ENCODE results near the gene APOO. TPM values are rescaled to one million over a fixed set of nuclear protein-coding genes. Genes with fewer than 3 reads are reported as not detected.

APOO gene
- total and polyA plus RNA-seq, 2 experiments from 2014 or later = 32.8 to 72.4 TPM

GRCh38 chrX:23954396-23954795 lies 46.7 kb upstream of the APOO start:
- H3K36me3 Mint-ChIP-seq (ENCODE audit: low read depth) = no peaks in the 10 kb centered on the region; the same call in 2 of the 3 replicates
- TF ChIP-seq ZNF462 (CRISPR knock-in tag; IDR thresholded peaks at IDR 0.05) = no peak
- TF ChIP-seq ETS1 (IDR thresholded peaks at IDR 0.05) = no peak
- no peak for TF ChIP-seq STAT1 (IDR thresholded peaks at IDR 0.05; ENCODE audit: unreplicated experiment)
- TF ChIP-seq CREB1 (CRISPR knock-in tag; IDR thresholded peaks at IDR 0.05; ENCODE audit: low read depth) = no peak
- TF ChIP-seq NANOG (IDR thresholded peaks at IDR 0.05; ENCODE audit: borderline replicate concordance) = no peak
- TF ChIP-seq CTCF (conservative IDR thresholded peaks at IDR 0.05; ENCODE audit: low read depth in 2 of 2) = no peak
- no peak for TF ChIP-seq ZNF114 (CRISPR knock-in tag; IDR thresholded peaks at IDR 0.05)
- no peak for TF ChIP-seq EZH2 (IDR thresholded peaks at IDR 0.05; ENCODE audit: low read depth, unreplicated experiment)
- no peak for TF ChIP-seq ZNF331 (CRISPR knock-in tag; IDR thresholded peaks at IDR 0.05; ENCODE audit: low read depth)
- no peak for TF ChIP-seq EZH2phosphoT487 (IDR thresholded peaks at IDR 0.05; ENCODE audit: unreplicated experiment)
- no peak for TF ChIP-seq JUNB (IDR thresholded peaks at IDR 0.05; ENCODE audit: unreplicated experiment)
- no peak for TF ChIP-seq POLR2AphosphoS5 (IDR thresholded peaks at IDR 0.05; ENCODE audit: low read depth)
- no peak for TF ChIP-seq REST (IDR thresholded peaks at IDR 0.05; ENCODE audit: unreplicated experiment)
- Histone ChIP-seq H3K9me2 (ENCODE audit: insufficient read depth) (no peaks in the 10 kb centered on the region), H3K4me3 (no peak overlapping the region), H4K20me1 (replicated peaks; ENCODE audit: insufficient read depth) (no peaks in the 10 kb centered on the region), H3K27ac (ENCODE audit: low read depth) (no peak overlapping the region), H3K4me1 (ENCODE audit: insufficient read depth) (peaks cover 10% of the 10 kb centered on the region), H2AFZ (no peak overlapping the region), H3K4me2 (no peak overlapping the region), H3K27me3 (ENCODE audit: insufficient read depth) (no peaks in the 10 kb centered on the region), H3K79me2 (replicated peaks; ENCODE audit: insufficient read depth) (no peaks in the 10 kb centered on the region), H3F3A (replicated peaks; ENCODE audit: low read depth) (no peaks in the 10 kb centered on the region), H3K36me3 (ENCODE audit: insufficient read depth) (no peaks in the 10 kb centered on the region)
- peak overlapping the region; percentile 48; the same call in 1 of the 2 replicates for H3K27ac Mint-ChIP-seq
- DNase-seq (ENCODE audit: low spot score) (peak; percentile 1), ATAC-seq (no peak)
- peaks cover 23% of the 10 kb centered on the region for H3K4me1 Mint-ChIP-seq
- no peaks in the 10 kb centered on the region for H3K27me3 Mint-ChIP-seq (ENCODE audit: insufficient read depth, low read depth, poor library complexity)
- no peak overlapping the region for H3K4me3 Mint-ChIP-seq
- no peaks in the 10 kb centered on the region for H3K9me3 Mint-ChIP-seq
